Upper lobe of left lung (tissue), 6 donors: ENCODE results near the gene GALNT5. TPM values are rescaled to one million over a fixed set of nuclear protein-coding genes. Genes with fewer than 3 reads are reported as not detected.
A peak's percentile ranks its signal among the peaks of the same experiment; 100 is the strongest.

ENCODE experiments used
- ATAC-seq, 2 donors: fragments of 200-7000 bp; cut with Tn5 transposase; one replicate each; pipeline ENCODE4 v1.9.1; 2022; ENCODE audit warnings: mild to moderate bottlenecking in 2 of 2, moderate library complexity in 2 of 2; ENCODE audit not compliant: low FRiP score in 2 of 2
- DNase-seq, 2 donors: peaks; one replicate each; pipeline ENCODE4 v3.0.0-alpha.2; 2019 to 2020
- H3K27ac ChIP-seq, 4 donors: fragments of 200-600 bp; sonication (generic); one replicate each; pipeline ENCODE4 v1.5.1; 2016 to 2019
- H3K27me3 ChIP-seq, 4 donors: fragments of 200-600 bp; sonication (generic); one replicate each; pipeline ENCODE4 v1.5.1; 2017 to 2019
- H3K36me3 ChIP-seq, 4 donors: fragments of 200-600 bp; sonication (generic); one replicate each; pipeline ENCODE4 v1.5.1; 2016 to 2019
- H3K4me1 ChIP-seq, 4 donors: fragments of 200-600 bp; sonication (generic); one replicate each; pipeline ENCODE4 v1.5.1; 2018 to 2019
- H3K4me3 ChIP-seq, 4 donors: fragments of 200-600 bp; sonication (generic); one replicate each; pipeline ENCODE4 v1.5.1; 2017 to 2019; ENCODE audit warnings: mild to moderate bottlenecking in 2 of 4, moderate library complexity in 1 of 4
- H3K9me3 ChIP-seq, 4 donors: fragments of 200-600 bp; sonication (generic); one replicate each; pipeline ENCODE4 v1.5.1; 2018 to 2019
- CTCF ChIP-seq, 6 experiments: fragments of 450-650 bp in 4 of 6; fragments of 200-600 bp in 2 of 6; sonication (generic) in 2 of 6; IDR thresholded peaks; one replicate each; pipeline ENCODE4 v1.5.1; 2016 to 2019; ENCODE audit warnings: antibody characterized with exemption in 6 of 6
- EP300 ChIP-seq, 4 donors: sonication (generic); formaldehyde crosslinking; IDR thresholded peaks; one replicate each; pipeline ENCODE4 v1.5.1; 2017; ENCODE audit warnings: antibody characterized with exemption in 4 of 4, control low read depth in 2 of 4
- POLR2A ChIP-seq, 4 donors: fragments of 450-650 bp; IDR thresholded peaks; one replicate each; pipeline ENCODE4 v1.5.1; 2016 to 2017; ENCODE audit warnings: antibody characterized with exemption in 4 of 4, mild to moderate bottlenecking in 2 of 4
- POLR2AphosphoS5 ChIP-seq, 2 donors: sonication (generic); formaldehyde crosslinking; IDR thresholded peaks; one replicate each; pipeline ENCODE4 v1.5.1; 2017; ENCODE audit warnings: antibody characterized with exemption in 2 of 2
- WGBS, 2 donors: methylation state at CpG; one replicate each; pipeline ENCODE4 v1.1.5; 2017 to 2018; 5-methylcytosine and 5-hydroxymethylcytosine counted together
- total RNA-seq, 6 donors: library from RNA; depleted of rRNA in 4 of 6; stranded (reverse); fragments of >200 nt in 4 of 6; gene quantifications; one replicate each; pipeline versions ENCODE4 v1.1.0 to v1.2.1, GENCODE V29; 2016 to 2021
- donor health status: DM: no; HTN: no; CAD: no; lungs with moderate emphysema.
- donor health status: DM: no; HTN: yes; CAD: no; lungs with severe emphysema.

Gene GALNT5
- total RNA-seq, 6 donors from 2014 or later: 23.0 to 42.9 (median 24.4) TPM

GRCh38 chr2:157260533-157261198, 3.2 kb downstream of the GALNT5 start:
- H3K4me3 ChIP-seq: peak overlapping the region in 2 of 4 donors; percentile 16 to 45
- peak overlapping the region; percentile 16 to 71 (median 49) for H3K27ac ChIP-seq
- H3K4me1 ChIP-seq: peaks cover 0 to 19% (median 5%) of the 10 kb centered on the region in 4 donors
- H3K9me3 ChIP-seq: no peaks in the 10 kb centered on the region
- DNase-seq: no peak
- no peaks in the 10 kb centered on the region for H3K36me3 ChIP-seq
- WGBS, 2 donors: 58 to 79% methylated on average over 4 of the region's 4 CpGs
- H3K27me3 ChIP-seq: no peaks in the 10 kb centered on the region
- TF ChIP-seq EP300 (IDR thresholded peaks at IDR 0.05): no peak
- no peak for TF ChIP-seq POLR2A (IDR thresholded peaks at IDR 0.05)
- no peak for TF ChIP-seq POLR2AphosphoS5 (IDR thresholded peaks at IDR 0.05)
- TF ChIP-seq CTCF (IDR thresholded peaks at IDR 0.05): no peak
- no peak for ATAC-seq

- Histone ChIP-seq H3K4me3 (peak overlapping the region in 2 of 4 donors; percentile 16 to 45), H3K9me3 (no peaks in the 10 kb centered on the region), H3K27me3 (no peaks in the 10 kb centered on the region), H3K27ac (peak overlapping the region; percentile 16 to 71 (median 49)), H3K4me1 (peaks cover 0 to 19% (median 5%) of the 10 kb centered on the region in 4 donors), H3K36me3 (no peaks in the 10 kb centered on the region)
- WGBS, 2 donors: 35 to 40% methylated on average over 6 of the region's 6 CpGs
- DNase-seq (peak in 1 of 2 donors; percentile 64), ATAC-seq (peak; percentile 51)
- TF ChIP-seq EP300 (IDR thresholded peaks at IDR 0.05) (peak in 1 of 4 donors; percentile 97), POLR2A (IDR thresholded peaks at IDR 0.05) (no peak), POLR2AphosphoS5 (IDR thresholded peaks at IDR 0.05) (peak; percentile 32 to 59)
These were observed 3.8 kb downstream of the GALNT5 start for GRCh38 chr2:157261199-157261782.

- DNase-seq (no peak), ATAC-seq (no peak)
- H3K27me3 ChIP-seq: no peaks in the 10 kb centered on the region
- H3K36me3 ChIP-seq: no peaks in the 10 kb centered on the region
- no peak overlapping the region for H3K27ac ChIP-seq
- H3K9me3 ChIP-seq: no peaks in the 10 kb centered on the region
- H3K4me1 ChIP-seq: peaks cover 0 to 16% (median 2%) of the 10 kb centered on the region in 4 donors
- TF ChIP-seq EP300 (IDR thresholded peaks at IDR 0.05) (no peak), CTCF (IDR thresholded peaks at IDR 0.05) (no peak), POLR2A (IDR thresholded peaks at IDR 0.05) (no peak), POLR2AphosphoS5 (IDR thresholded peaks at IDR 0.05) (no peak)
- no peak overlapping the region for H3K4me3 ChIP-seq
- WGBS, 2 donors: 74% methylated on average over 3 of the region's 3 CpGs
These were observed 4.7 kb downstream of the GALNT5 start for GRCh38 chr2:157262248-157262647.

- no peaks in the 10 kb centered on the region for H3K27me3 ChIP-seq
- no peak for DNase-seq
- H3K4me1 ChIP-seq: peaks cover 0 to 10% (median 0%) of the 10 kb centered on the region in 4 donors
- TF ChIP-seq POLR2A (IDR thresholded peaks at IDR 0.05): no peak
- TF ChIP-seq EP300 (IDR thresholded peaks at IDR 0.05): no peak
- no peak for TF ChIP-seq CTCF (IDR thresholded peaks at IDR 0.05)
- TF ChIP-seq POLR2AphosphoS5 (IDR thresholded peaks at IDR 0.05): no peak
- no peaks in the 10 kb centered on the region for H3K36me3 ChIP-seq
- no peak for ATAC-seq
- H3K4me3 ChIP-seq: no peak overlapping the region
- H3K9me3 ChIP-seq: no peaks in the 10 kb centered on the region
- no peak overlapping the region for H3K27ac ChIP-seq
- 37 to 64% methylated on average over 3 of the region's 3 CpGs for WGBS, 2 donors
These were observed 6.6 kb downstream of the GALNT5 start for GRCh38 chr2:157264099-157264498.

- H3K4me3 ChIP-seq: no peak overlapping the region
- TF ChIP-seq CTCF (IDR thresholded peaks at IDR 0.05): no peak
- no peak for TF ChIP-seq POLR2AphosphoS5 (IDR thresholded peaks at IDR 0.05)
- TF ChIP-seq EP300 (IDR thresholded peaks at IDR 0.05): no peak
- TF ChIP-seq POLR2A (IDR thresholded peaks at IDR 0.05): no peak
- no peak overlapping the region for H3K27ac ChIP-seq
- WGBS, 2 donors: 81 to 87% methylated on average over 4 of the region's 4 CpGs
- no peaks in the 10 kb centered on the region for H3K9me3 ChIP-seq
- H3K36me3 ChIP-seq: no peaks in the 10 kb centered on the region
- DNase-seq: no peak
- H3K27me3 ChIP-seq: no peaks in the 10 kb centered on the region
- ATAC-seq: no peak
- peaks cover 0 to 4% (median 0%) of the 10 kb centered on the region in 4 donors for H3K4me1 ChIP-seq
These were observed 8.3 kb downstream of the GALNT5 start for GRCh38 chr2:157265825-157266224.
